A673 (cell line): ENCODE data around the gene SLC38A9. TPM values are rescaled to one million over a fixed set of nuclear protein-coding genes. Genes with fewer than 3 reads are reported as not detected.
"Not testable (repeated sequence)": the region's sequence is repeated elsewhere in the genome, so short reads cannot be mapped to it uniquely, and the experiment has no call there.

Experiments
- BruUV-seq: library from RNA; stranded (reverse); fragments of 400-500 nt; replicated peaks from 2 replicates; lab custom pipeline; 2021; lab: Mats Ljungman, UMichigan
- CTCF ChIA-PET: fragments of 300-600 bp; sonication (Branson Sonifier 250); formaldehyde crosslinking; loops from one replicate; lab custom pipeline; 2022; ENCODE audit warnings: antibody characterized with exemption; lab: Charles Lee
- POLR2A ChIA-PET: fragments of 300-600 bp; sonication (Branson Sonifier 250); formaldehyde crosslinking; loops from one replicate; lab custom pipeline; 2022; ENCODE audit warnings: antibody characterized with exemption; ENCODE audit not compliant: low non-redundant PET; lab: Charles Lee
- DNase-seq: peaks from one replicate; pipeline ENCODE4 v3.0.0-alpha.2; 2015; ENCODE audit warnings: low spot score
- H3K27ac ChIP-seq: fragments of 200-600 bp; sonication (generic); 2 replicates; pipeline ENCODE4 v1.5.1; 2016; ENCODE audit warnings: mixed run types, low read depth, mild to moderate bottlenecking, mixed read lengths, antibody characterized with exemption, low read length; ENCODE audit not compliant: poor library complexity, severe bottlenecking
- H3K27me3 ChIP-seq: fragments of 200-600 bp; sonication (generic); replicated peaks from 2 replicates; pipeline ENCODE4 v1.6.1; 2017; ENCODE audit warnings: mixed run types, low read depth, mild to moderate bottlenecking, mixed read lengths, antibody characterized with exemption, low read length; ENCODE audit not compliant: insufficient read depth, poor library complexity
- H3K36me3 ChIP-seq: fragments of 200-600 bp; sonication (generic); 2 replicates; pipeline ENCODE4 v1.6.1; 2016; ENCODE audit warnings: mixed run types, mild to moderate bottlenecking, mixed read lengths, antibody characterized with exemption, low read length; ENCODE audit not compliant: insufficient read depth, poor library complexity, severe bottlenecking
- H3K4me1 ChIP-seq: fragments of 200-600 bp; sonication (generic); 2 replicates; pipeline ENCODE4 v1.6.1; 2017; ENCODE audit warnings: mixed run types, mild to moderate bottlenecking, mixed read lengths, antibody characterized with exemption, low read length; ENCODE audit not compliant: insufficient read depth, poor library complexity, severe bottlenecking
- H3K4me3 ChIP-seq: fragments of 200-600 bp; sonication (generic); 2 replicates; pipeline ENCODE4 v1.5.1; 2016; ENCODE audit warnings: low read depth, mixed run types, mild to moderate bottlenecking, mixed read lengths, low read length; ENCODE audit not compliant: poor library complexity, severe bottlenecking
- H3K9me3 ChIP-seq: fragments of 200-600 bp; sonication (generic); 2 replicates; pipeline ENCODE4 v1.6.1; 2016; ENCODE audit warnings: mixed run types, low read depth, mild to moderate bottlenecking, mixed read lengths, antibody characterized with exemption, low read length; ENCODE audit not compliant: poor library complexity, severe bottlenecking
- CTCF ChIP-seq: fragments of 300-800, 200-600 bp; sonication (generic); conservative IDR thresholded peaks from 2 replicates; pipeline ENCODE4 v1.5.1; 2017; ENCODE audit warnings: low read depth, mild to moderate bottlenecking, antibody characterized with exemption, low read length, moderate library complexity, mixed read lengths
- EZH2 ChIP-seq: fragments of 200-600 bp; sonication (generic); IDR thresholded peaks from 2 replicates; pipeline ENCODE4 v1.6.1; 2017; ENCODE audit warnings: borderline replicate concordance, low read depth, mild to moderate bottlenecking, mixed read lengths, antibody characterized with exemption, low read length; ENCODE audit not compliant: poor library complexity, severe bottlenecking
- intact Hi-C: fragments of 100-400 bp; cut with micrococcal nuclease; formaldehyde crosslinking; loops from one replicate; pipeline ENCODE4 v1.10.0; 2022; ENCODE audit not compliant: unreplicated experiment
- total RNA-seq: library from RNA; stranded (reverse); gene quantifications from 2 replicates; pipeline ENCODE4 v1.2.3, GENCODE V29; 2021

SLC38A9 gene
- total RNA-seq, 1 experiment from 2014 or later: 22.1 TPM

- POLR2A ChIA-PET: no interaction called here
- intact Hi-C loops: no loop called here
- TF ChIP-seq CTCF: no peak
- TF ChIP-seq EZH2: no peak
Observed at GRCh38 chr5:55700745-55701144, 11.4 kb downstream of the SLC38A9 start.

GRCh38 chr5:55699041-55699688 lies 13.0 kb downstream of the SLC38A9 start:
- CTCF ChIA-PET: no interaction called here
- H3K4me3 ChIP-seq: no peak overlapping the region
- intact Hi-C loops: no loop called here

More at GRCh38 chr5:55700745-55701144, 11.4 kb downstream of the SLC38A9 start:
- CTCF ChIA-PET: no interaction called here
- DNase-seq: no peak
- H3K36me3 ChIP-seq: no peaks in the 10 kb centered on the region
- H3K27ac ChIP-seq: no peak overlapping the region
- H3K4me1 ChIP-seq: no peaks in the 10 kb centered on the region
- H3K4me3 ChIP-seq: no peak overlapping the region
- H3K27me3 ChIP-seq: no peaks in the 10 kb centered on the region
- no TSS peak for BruUV-seq
- no peaks in the 10 kb centered on the region for H3K9me3 ChIP-seq

GRCh38 chr5:55696704-55697103 lies 15.4 kb downstream of the SLC38A9 start:
- BruUV-seq, intact Hi-C loops, H3K27ac ChIP-seq, DNase-seq, POLR2A ChIA-PET, H3K27me3 ChIP-seq, CTCF ChIA-PET, H3K9me3 ChIP-seq, H3K4me3 ChIP-seq, H3K4me1 ChIP-seq, H3K36me3 ChIP-seq: not testable (repeated sequence)

More at GRCh38 chr5:55699041-55699688, 13.0 kb downstream of the SLC38A9 start:
- Histone ChIP-seq H3K27me3 (no peaks in the 10 kb centered on the region), H3K4me1 (no peaks in the 10 kb centered on the region), H3K27ac (no peak overlapping the region), H3K36me3 (no peaks in the 10 kb centered on the region), H3K9me3 (no peaks in the 10 kb centered on the region)
- no peak for DNase-seq
- TF ChIP-seq CTCF (no peak), EZH2 (no peak)
- no TSS peak for BruUV-seq
- POLR2A ChIA-PET: no interaction called here
